ENCODE measurements around the gene N4BP2. TPM values are rescaled to one million over a fixed set of nuclear protein-coding genes. Genes with fewer than 3 reads are reported as not detected.
"Not testable (repeated sequence)": the region's sequence is repeated elsewhere in the genome, so short reads cannot be mapped to it uniquely, and the experiment has no call there.

Gene N4BP2
- total RNA-seq, 1 donor from 2014 or later: 5.0 TPM

DNA sequence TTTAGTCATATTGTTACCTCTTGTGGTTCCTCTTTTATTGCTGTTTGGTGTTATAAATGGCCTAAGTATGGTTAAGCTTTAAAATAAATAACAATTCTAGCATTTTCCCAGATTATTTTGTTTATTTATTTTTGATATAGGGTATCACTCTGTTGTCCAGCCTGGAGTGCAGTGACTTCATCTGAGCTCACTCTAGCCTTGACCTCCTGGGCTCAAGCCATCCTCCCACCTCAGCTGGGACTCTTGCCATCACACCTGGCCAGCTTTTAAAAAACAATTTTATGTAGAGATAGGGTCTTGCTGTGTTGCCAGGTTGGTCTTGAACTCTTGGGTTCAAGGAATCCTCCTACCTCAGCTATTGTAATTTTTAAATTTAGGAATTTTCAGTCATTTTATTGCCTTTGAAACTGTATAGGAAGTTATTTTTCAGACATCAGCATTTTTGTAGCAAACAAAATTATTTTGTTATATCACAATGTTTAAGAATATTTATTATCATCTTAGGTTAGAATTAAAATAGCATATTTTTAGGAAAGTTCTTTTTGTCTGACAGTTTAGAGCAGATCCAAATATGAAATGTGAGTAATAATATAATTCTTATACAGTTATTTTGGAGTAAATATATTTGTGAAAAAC, 73.9 kb downstream of the N4BP2 start:
- H3K36me3 ChIP-seq: peaks cover 11% of the 10 kb centered on the region
- H3K27me3 ChIP-seq (ENCODE audit: low read depth): no peaks in the 10 kb centered on the region
- DNase-seq: no peak
- H3K4me3 ChIP-seq: no peak overlapping the region
- no peaks in the 10 kb centered on the region for H3K9me3 ChIP-seq (replicated peaks)
- no peaks in the 10 kb centered on the region for H3K4me1 ChIP-seq
- no peak overlapping the region for H3K27ac ChIP-seq (replicated peaks)
- TF ChIP-seq, protein P1, sequence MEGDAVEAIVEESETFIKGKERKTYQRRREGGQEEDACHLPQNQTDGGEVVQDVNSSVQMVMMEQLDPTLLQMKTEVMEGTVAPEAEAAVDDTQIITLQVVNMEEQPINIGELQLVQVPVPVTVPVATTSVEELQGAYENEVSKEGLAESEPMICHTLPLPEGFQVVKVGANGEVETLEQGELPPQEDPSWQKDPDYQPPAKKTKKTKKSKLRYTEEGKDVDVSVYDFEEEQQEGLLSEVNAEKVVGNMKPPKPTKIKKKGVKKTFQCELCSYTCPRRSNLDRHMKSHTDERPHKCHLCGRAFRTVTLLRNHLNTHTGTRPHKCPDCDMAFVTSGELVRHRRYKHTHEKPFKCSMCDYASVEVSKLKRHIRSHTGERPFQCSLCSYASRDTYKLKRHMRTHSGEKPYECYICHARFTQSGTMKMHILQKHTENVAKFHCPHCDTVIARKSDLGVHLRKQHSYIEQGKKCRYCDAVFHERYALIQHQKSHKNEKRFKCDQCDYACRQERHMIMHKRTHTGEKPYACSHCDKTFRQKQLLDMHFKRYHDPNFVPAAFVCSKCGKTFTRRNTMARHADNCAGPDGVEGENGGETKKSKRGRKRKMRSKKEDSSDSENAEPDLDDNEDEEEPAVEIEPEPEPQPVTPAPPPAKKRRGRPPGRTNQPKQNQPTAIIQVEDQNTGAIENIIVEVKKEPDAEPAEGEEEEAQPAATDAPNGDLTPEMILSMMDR (IDR thresholded peaks at IDR 0.05; ENCODE audit: borderline replicate concordance): no peak
- intact Hi-C loops (cut with micrococcal nuclease): no loop called here

DNA sequence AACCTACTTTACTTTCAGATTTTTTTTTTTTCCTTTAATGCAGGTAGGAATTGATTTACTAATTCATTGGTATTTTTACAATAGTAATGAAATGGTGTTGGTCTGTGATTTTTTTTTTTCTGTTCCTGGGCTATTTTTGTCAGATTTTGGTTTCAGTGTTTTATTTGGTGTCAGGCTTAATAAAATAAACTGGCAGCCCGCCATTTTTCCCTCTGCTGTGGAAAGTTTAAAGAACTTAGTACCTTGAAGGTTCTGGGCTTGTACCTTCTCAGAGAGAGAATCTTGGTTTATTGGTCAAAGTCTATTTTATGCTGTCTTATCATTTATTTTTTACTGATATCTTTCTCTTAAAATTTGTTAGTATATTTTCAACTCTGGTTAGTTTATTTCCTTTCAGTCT, 76.2 kb downstream of the N4BP2 start:
- no peak overlapping the region for H3K4me3 ChIP-seq
- no peaks in the 10 kb centered on the region for H3K9me3 ChIP-seq (replicated peaks)
- H3K27ac ChIP-seq (replicated peaks): no peak overlapping the region
- TF ChIP-seq, protein P1 (IDR thresholded peaks at IDR 0.05; ENCODE audit: borderline replicate concordance): no peak
- peaks cover 22% of the 10 kb centered on the region for H3K36me3 ChIP-seq
- no peaks in the 10 kb centered on the region for H3K4me1 ChIP-seq
- intact Hi-C loops (cut with micrococcal nuclease): no loop called here
- no peaks in the 10 kb centered on the region for H3K27me3 ChIP-seq (ENCODE audit: low read depth)
- DNase-seq: no peak

DNA sequence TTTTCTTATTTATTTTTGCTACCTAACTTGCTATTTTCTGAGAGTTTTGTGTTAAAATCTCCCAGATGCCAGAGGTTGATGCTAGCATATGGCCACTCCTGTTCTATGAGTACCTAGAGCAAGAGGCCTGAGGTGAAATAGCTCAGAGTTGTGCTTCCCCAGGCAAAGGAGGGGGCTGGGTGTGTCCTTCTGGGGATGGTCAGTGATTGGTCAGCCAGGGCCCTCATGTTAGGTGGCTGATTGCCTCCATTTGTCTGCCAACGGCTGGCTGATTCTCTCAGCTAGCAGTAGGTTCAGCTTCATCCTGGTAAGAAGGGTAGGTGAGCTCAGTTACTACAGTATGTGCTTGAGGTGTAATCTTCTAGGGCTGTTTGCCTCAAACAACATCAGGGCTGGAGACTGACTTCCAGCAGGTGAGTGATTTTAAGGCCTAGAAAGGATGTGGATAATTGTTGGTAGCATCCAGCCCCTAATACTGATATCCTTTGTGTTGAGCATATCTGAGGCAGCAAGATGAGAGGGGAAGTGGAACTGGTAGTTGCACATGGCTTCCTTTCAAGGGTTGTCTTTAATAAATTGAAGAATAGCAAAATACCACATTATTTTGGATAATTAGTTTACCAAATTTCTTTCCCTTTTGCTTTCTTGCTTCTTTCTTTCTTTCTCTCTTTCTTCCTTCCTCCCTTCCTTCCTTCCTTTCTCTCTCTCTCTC, 77.7 kb downstream of the N4BP2 start:
- Histone ChIP-seq H3K27ac (replicated peaks) (no peak overlapping the region), H3K4me3 (no peak overlapping the region), H3K9me3 (replicated peaks) (no peaks in the 10 kb centered on the region), H3K36me3 (peaks cover 28% of the 10 kb centered on the region), H3K4me1 (no peaks in the 10 kb centered on the region), H3K27me3 (ENCODE audit: low read depth) (no peaks in the 10 kb centered on the region)
- TF ChIP-seq, protein P1 (IDR thresholded peaks at IDR 0.05; ENCODE audit: borderline replicate concordance): no peak
- DNase-seq: no peak
- intact Hi-C loops (cut with micrococcal nuclease): no loop called here

DNA sequence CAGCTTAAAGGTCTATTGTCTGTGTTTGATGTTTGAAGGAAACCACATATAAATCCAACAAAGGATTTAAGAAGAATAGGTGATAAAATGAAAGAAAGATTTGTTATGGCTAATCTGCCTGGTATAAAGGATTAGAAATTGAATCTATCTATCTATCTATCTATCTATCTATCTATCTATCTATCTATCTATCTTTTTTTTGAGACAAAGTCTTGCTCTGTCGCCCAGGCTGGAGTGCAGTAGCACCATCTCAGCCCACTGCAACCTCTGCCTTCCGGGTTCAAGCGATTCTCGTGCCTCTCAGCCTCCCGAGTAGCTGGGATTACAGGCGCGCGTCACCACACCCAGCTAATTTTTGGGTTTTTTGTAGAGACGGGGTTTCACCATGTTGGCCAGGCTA, 79.6 kb downstream of the N4BP2 start:
- H3K27me3 ChIP-seq (ENCODE audit: low read depth); intact Hi-C loops (cut with micrococcal nuclease); DNase-seq; H3K27ac ChIP-seq (replicated peaks); H3K9me3 ChIP-seq (replicated peaks); H3K4me1 ChIP-seq; H3K4me3 ChIP-seq: not testable (repeated sequence)
- H3K36me3 ChIP-seq: peaks cover 22% of the 10 kb centered on the region

DNA sequence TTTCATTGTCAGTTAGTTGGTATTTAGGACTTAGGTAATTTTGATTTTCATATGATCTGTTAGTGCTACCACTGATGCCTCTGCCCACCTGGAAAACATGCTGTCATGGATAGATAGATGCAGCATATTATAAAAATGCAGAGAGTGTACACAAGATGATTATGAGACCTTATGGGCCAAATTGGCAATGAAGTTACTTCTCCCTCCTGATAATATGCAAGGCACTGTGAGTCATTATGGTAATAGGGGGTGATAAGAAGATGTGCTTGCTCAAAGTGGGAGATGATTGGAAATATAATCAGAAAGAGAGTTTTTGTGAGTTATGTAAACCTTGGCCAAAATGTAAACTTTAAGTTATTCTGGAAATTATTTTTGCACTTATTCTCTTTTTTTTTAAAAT, 83.5 kb downstream of the N4BP2 start:
- Histone ChIP-seq H3K36me3 (peaks cover 41% of the 10 kb centered on the region), H3K4me1 (no peaks in the 10 kb centered on the region), H3K27ac (replicated peaks) (no peak overlapping the region), H3K9me3 (replicated peaks) (no peaks in the 10 kb centered on the region), H3K27me3 (ENCODE audit: low read depth) (no peaks in the 10 kb centered on the region), H3K4me3 (no peak overlapping the region)
- intact Hi-C loops (cut with micrococcal nuclease): no loop called here
- no peak for DNase-seq
- TF ChIP-seq, protein P1 (IDR thresholded peaks at IDR 0.05; ENCODE audit: borderline replicate concordance): no peak

DNA sequence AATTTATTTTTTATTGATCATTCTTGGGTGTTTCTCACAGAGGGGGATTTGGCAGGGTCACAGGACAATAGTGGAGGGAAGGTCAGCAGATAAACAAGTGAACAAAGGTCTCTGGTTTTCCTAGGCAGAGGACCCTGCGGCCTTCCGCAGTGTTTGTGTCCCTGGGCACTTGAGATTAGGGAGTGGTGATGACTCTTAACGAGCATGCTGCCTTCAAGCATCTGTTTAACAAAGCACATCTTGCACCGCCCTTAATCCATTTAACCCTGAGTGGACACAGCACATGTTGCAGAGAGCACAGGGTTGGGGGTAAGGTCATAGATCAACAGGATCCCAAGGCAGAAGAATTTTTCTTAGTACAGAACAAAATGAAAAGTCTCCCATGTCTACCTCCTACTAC, 83.9 kb downstream of the N4BP2 start:
- H3K4me3 ChIP-seq; intact Hi-C loops (cut with micrococcal nuclease); H3K9me3 ChIP-seq (replicated peaks); H3K27me3 ChIP-seq (ENCODE audit: low read depth); DNase-seq; H3K4me1 ChIP-seq; H3K27ac ChIP-seq (replicated peaks): not testable (repeated sequence)
- H3K36me3 ChIP-seq: peaks cover 41% of the 10 kb centered on the region

Data from left ventricle myocardium inferior (tissue), 1 donor.